NOMO-1 treated with DMSO at 0.1 percent for 48 hours (cell line): ENCODE data around the gene TFAP2C.

Experiments
- DNase-seq: peaks from one replicate; lab custom pipeline; 2025; ENCODE audit not compliant: unreplicated experiment; lab: John Stamatoyannopoulos, UW

The TFAP2C gene

GRCh38 chr20:56628873-56629463 lies at the start of gene TFAP2C:
TSS of gene TFAP2C (plus strand) at chr20:56629306. CDS start at chr20:56629545, 239 bp downstream.
- peak; percentile 58 for DNase-seq

GRCh38 chr20:56580226-56580625 lies 48.9 kb upstream of the TFAP2C start:
- no peak for DNase-seq

GRCh38 chr20:56581701-56582100 lies 47.4 kb upstream of the TFAP2C start:
- DNase-seq: no peak

- peak; percentile 22 for DNase-seq
Measured at GRCh38 chr20:56582542-56582941, 46.6 kb upstream of the TFAP2C start.

GRCh38 chr20:56584916-56585315 lies 44.2 kb upstream of the TFAP2C start:
- DNase-seq: no peak

- no peak for DNase-seq
Measured at GRCh38 chr20:56587307-56588041, 41.6 kb upstream of the TFAP2C start.

- no peak for DNase-seq
Measured at GRCh38 chr20:56588996-56589395, 40.1 kb upstream of the TFAP2C start.

- DNase-seq: no peak
Measured at GRCh38 chr20:56589633-56590032, 39.5 kb upstream of the TFAP2C start.

GRCh38 chr20:56590888-56591287 lies 38.2 kb upstream of the TFAP2C start:
- no peak for DNase-seq

GRCh38 chr20:56592211-56592610 lies 36.9 kb upstream of the TFAP2C start:
- no peak for DNase-seq

GRCh38 chr20:56592817-56593216 lies 36.3 kb upstream of the TFAP2C start:
- DNase-seq: no peak

GRCh38 chr20:56595746-56596475 lies 33.2 kb upstream of the TFAP2C start:
- no peak for DNase-seq

GRCh38 chr20:56601166-56601565 lies 27.9 kb upstream of the TFAP2C start:
- DNase-seq: no peak

- DNase-seq: no peak
Measured at GRCh38 chr20:56604673-56605072, 24.4 kb upstream of the TFAP2C start.

- DNase-seq: no peak
Measured at GRCh38 chr20:56605261-56605996, 23.7 kb upstream of the TFAP2C start.

GRCh38 chr20:56606174-56606945 lies 22.7 kb upstream of the TFAP2C start:
- DNase-seq: no peak

- DNase-seq: no peak
Measured at GRCh38 chr20:56607061-56607704, 21.9 kb upstream of the TFAP2C start.

GRCh38 chr20:56608376-56608775 lies 20.7 kb upstream of the TFAP2C start:
- no peak for DNase-seq

- DNase-seq: no peak
Measured at GRCh38 chr20:56609321-56609720, 19.8 kb upstream of the TFAP2C start.

- no peak for DNase-seq
Measured at GRCh38 chr20:56610098-56610497, 19.0 kb upstream of the TFAP2C start.
